Measurements from ENCODE around the gene POLD2.

Gene POLD2

DNA sequence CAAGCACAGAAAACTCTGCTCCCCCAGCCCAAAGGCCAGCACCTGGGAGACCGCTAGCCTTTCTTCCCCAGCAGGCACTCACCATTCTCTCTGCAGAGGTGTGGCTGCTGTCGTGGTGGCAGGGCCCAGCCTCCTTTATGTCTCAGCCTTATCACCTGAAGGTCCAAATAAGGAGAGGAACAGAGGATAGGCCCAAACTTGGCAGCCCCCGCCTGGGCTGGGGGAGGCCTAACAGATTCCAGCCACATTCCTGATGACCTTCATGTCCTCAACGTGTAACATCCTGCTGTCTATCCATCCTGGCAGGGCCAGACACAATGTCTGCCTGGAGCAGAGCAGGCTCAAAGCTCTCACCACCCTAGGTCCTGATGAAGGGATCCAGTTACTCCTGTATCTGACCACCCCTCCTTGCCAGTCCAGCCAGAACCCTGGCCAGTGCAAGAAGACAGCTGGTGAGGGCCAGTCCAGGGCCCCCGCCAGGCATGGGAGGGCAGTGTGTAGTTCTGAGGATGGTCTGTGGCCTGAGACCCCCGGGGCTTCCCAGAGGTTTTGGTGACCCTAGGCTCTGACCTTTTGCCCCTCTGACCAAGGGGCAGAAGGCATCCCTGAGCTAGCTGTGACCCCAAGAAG, 18.0 kb upstream of the POLD2 start, which contains the start of gene MYL7:
Gene MYL7, minus strand, starts transcription at position 112 of the 630 bp plus-strand sequence. Its CDS starts 27 bp downstream, at position 85.
- Histone ChIP-seq H2AFZ (ENCODE audit: low read length) (no peak within 1 kb of the TSS), H3K9ac (ENCODE audit: low read depth, low read length, poor library complexity, severe bottlenecking) (no peak within 1 kb of the TSS)

DNA sequence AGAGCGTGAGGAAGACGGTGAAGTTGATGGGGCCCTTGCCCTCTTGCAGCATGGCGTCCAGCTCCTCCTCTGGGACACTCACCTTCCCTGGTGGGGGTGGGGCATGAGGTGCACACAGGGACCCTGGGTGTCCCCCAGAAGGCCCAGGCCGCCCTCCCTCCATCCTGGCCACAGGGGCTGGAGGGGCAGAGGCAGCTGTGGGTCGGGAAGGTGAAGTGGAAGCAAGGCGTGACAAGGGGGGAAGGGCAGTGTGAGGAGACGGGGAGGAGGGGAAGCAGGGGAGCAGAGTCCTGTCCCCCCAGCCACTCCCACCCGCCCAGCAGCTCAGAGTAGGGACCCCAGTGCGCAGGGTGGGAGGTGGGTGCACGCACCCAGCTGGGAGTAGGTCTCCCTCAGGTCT, 17.0 kb upstream of the POLD2 start:
- Histone ChIP-seq H4K20me1 (ENCODE audit: insufficient read depth, low read length, poor library complexity, severe bottlenecking) (no peaks in the 10 kb centered on the region), H3K9me3 (ENCODE audit: insufficient read depth, low read depth, low read length) (no peaks in the 10 kb centered on the region), H3F3A (ENCODE audit: low read depth) (no peaks in the 10 kb centered on the region), H3K4me1 (ENCODE audit: insufficient read depth, low read length, poor library complexity, severe bottlenecking) (no peaks in the 10 kb centered on the region), H3K27me3 (ENCODE audit: insufficient read depth, low read length, poor library complexity, severe bottlenecking) (no peaks in the 10 kb centered on the region), H3K9ac (ENCODE audit: low read depth, low read length, poor library complexity, severe bottlenecking) (no peak overlapping the region), H3K79me2 (ENCODE audit: insufficient read depth, low read length) (no peaks in the 10 kb centered on the region), H3K4me3 (ENCODE audit: low read length, poor library complexity, severe bottlenecking) (no peak overlapping the region), H2AFZ (ENCODE audit: low read length) (no peak overlapping the region), H3K9me2 (replicated peaks; ENCODE audit: low read depth, low read length) (no peaks in the 10 kb centered on the region), H3K36me3 (ENCODE audit: insufficient read depth, low read length) (no peaks in the 10 kb centered on the region), H3K4me2 (ENCODE audit: low read depth, low read length, poor library complexity, severe bottlenecking) (no peak overlapping the region)
- TF ChIP-seq, protein P1, sequence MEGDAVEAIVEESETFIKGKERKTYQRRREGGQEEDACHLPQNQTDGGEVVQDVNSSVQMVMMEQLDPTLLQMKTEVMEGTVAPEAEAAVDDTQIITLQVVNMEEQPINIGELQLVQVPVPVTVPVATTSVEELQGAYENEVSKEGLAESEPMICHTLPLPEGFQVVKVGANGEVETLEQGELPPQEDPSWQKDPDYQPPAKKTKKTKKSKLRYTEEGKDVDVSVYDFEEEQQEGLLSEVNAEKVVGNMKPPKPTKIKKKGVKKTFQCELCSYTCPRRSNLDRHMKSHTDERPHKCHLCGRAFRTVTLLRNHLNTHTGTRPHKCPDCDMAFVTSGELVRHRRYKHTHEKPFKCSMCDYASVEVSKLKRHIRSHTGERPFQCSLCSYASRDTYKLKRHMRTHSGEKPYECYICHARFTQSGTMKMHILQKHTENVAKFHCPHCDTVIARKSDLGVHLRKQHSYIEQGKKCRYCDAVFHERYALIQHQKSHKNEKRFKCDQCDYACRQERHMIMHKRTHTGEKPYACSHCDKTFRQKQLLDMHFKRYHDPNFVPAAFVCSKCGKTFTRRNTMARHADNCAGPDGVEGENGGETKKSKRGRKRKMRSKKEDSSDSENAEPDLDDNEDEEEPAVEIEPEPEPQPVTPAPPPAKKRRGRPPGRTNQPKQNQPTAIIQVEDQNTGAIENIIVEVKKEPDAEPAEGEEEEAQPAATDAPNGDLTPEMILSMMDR (conservative IDR thresholded peaks at IDR 0.05; ENCODE audit: low read length): no peak
- no peak for TF ChIP-seq EZH2phosphoT487 (IDR thresholded peaks at IDR 0.05; ENCODE audit: borderline replicate concordance)

More for the DNA sequence above, 18.0 kb upstream of the POLD2 start, which contains the start of gene MYL7:
- no peak within 1 kb of the TSS for H3K4me2 ChIP-seq (ENCODE audit: low read depth, low read length, poor library complexity, severe bottlenecking)
- H3K4me1 ChIP-seq (ENCODE audit: insufficient read depth, low read length, poor library complexity, severe bottlenecking): no peaks in the 10 kb centered on the region
- H3K9me2 ChIP-seq (replicated peaks; ENCODE audit: low read depth, low read length): no peaks in the 10 kb centered on the region
- H3K9me3 ChIP-seq (ENCODE audit: insufficient read depth, low read depth, low read length): no peaks in the 10 kb centered on the region
- no peaks in the 10 kb centered on the region for H3K36me3 ChIP-seq (ENCODE audit: insufficient read depth, low read length)
- no peaks in the 10 kb centered on the region for H3F3A ChIP-seq (ENCODE audit: low read depth)
- H3K27me3 ChIP-seq (ENCODE audit: insufficient read depth, low read length, poor library complexity, severe bottlenecking): no peaks in the 10 kb centered on the region
- no peak within 1 kb of the TSS for H3K4me3 ChIP-seq (ENCODE audit: low read length, poor library complexity, severe bottlenecking)
- H3K79me2 ChIP-seq (ENCODE audit: insufficient read depth, low read length): no peaks in the 10 kb centered on the region
- no peaks in the 10 kb centered on the region for H4K20me1 ChIP-seq (ENCODE audit: insufficient read depth, low read length, poor library complexity, severe bottlenecking)
- no peak for TF ChIP-seq EZH2phosphoT487 (IDR thresholded peaks at IDR 0.05; ENCODE audit: borderline replicate concordance)
- TF ChIP-seq, protein P1 (conservative IDR thresholded peaks at IDR 0.05; ENCODE audit: low read length): no peak

DNA sequence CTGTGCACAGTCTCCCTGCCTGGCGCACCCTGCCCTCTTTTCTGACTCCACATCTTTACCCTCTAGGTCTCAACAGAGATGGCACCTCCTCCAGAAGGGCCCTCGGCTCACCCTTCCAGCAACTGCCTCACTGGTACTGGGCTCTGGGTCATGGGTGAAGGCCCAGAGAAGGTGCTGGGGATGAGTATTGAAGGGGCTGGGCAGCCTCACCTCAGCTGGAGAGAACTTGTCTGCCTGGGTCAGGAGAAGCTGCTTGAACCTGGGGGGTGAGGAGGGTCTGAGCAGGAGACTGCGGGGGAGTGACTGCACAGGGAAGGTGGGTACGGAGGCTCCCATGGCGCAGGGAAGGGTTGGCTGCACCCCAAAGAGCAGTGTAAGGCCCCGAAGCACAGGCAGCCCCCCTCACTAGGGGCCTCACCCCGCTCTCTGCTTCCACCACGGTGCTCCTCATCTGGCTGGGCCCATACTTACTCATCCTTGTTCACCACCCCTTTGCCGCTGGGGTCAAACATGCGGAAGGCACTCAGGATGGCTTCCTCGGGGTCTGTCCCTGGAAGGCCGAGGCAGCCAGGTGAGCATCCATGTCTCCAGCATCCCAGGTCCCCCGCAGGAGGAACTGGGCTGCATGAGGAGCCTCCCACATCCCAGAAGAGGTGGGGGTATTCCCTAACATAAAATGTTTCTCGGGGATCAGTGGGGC, 16.1 kb upstream of the POLD2 start:
- Histone ChIP-seq H2AFZ (ENCODE audit: low read length) (no peak overlapping the region), H3K27me3 (ENCODE audit: insufficient read depth, low read length, poor library complexity, severe bottlenecking) (no peaks in the 10 kb centered on the region), H4K20me1 (ENCODE audit: insufficient read depth, low read length, poor library complexity, severe bottlenecking) (no peaks in the 10 kb centered on the region), H3K9ac (ENCODE audit: low read depth, low read length, poor library complexity, severe bottlenecking) (no peak overlapping the region), H3K9me2 (replicated peaks; ENCODE audit: low read depth, low read length) (no peaks in the 10 kb centered on the region), H3F3A (ENCODE audit: low read depth) (no peaks in the 10 kb centered on the region), H3K9me3 (ENCODE audit: insufficient read depth, low read depth, low read length) (no peaks in the 10 kb centered on the region), H3K79me2 (ENCODE audit: insufficient read depth, low read length) (no peaks in the 10 kb centered on the region), H3K4me3 (ENCODE audit: low read length, poor library complexity, severe bottlenecking) (no peak overlapping the region), H3K36me3 (ENCODE audit: insufficient read depth, low read length) (no peaks in the 10 kb centered on the region), H3K4me2 (ENCODE audit: low read depth, low read length, poor library complexity, severe bottlenecking) (no peak overlapping the region), H3K4me1 (ENCODE audit: insufficient read depth, low read length, poor library complexity, severe bottlenecking) (no peaks in the 10 kb centered on the region)
- no peak for TF ChIP-seq EZH2phosphoT487 (IDR thresholded peaks at IDR 0.05; ENCODE audit: borderline replicate concordance)
- TF ChIP-seq, protein P1 (conservative IDR thresholded peaks at IDR 0.05; ENCODE audit: low read length): no peak

Measured in Loucy (cell line).